Brain microvascular endothelial cell (primary cell): ENCODE data around the gene RNF181.

Experiments used
- DNase-seq: peaks from one replicate; pipeline ENCODE4 v3.0.0-alpha.2; 2020
- H3K27ac ChIP-seq: fragments of 250-450 bp; sonication (Bioruptor Pico); 2 replicates; pipeline ENCODE4 v1.5.1; 2020; ENCODE audit warnings: mild to moderate bottlenecking, moderate library complexity
- H3K27me3 ChIP-seq: fragments of 250-450 bp; sonication (Bioruptor Pico); replicated peaks from 2 replicates; pipeline ENCODE4 v1.5.1; 2020; ENCODE audit warnings: mild to moderate bottlenecking
- H3K36me3 ChIP-seq: fragments of 250-450 bp; sonication (Bioruptor Pico); replicated peaks from 2 replicates; pipeline ENCODE4 v1.5.1; 2020; ENCODE audit warnings: mild to moderate bottlenecking
- H3K4me3 ChIP-seq: 2 replicates; pipeline ENCODE4 v1.5.1; 2011; ENCODE audit warnings: low read depth, mild to moderate bottlenecking, control low read depth, low read length, moderate library complexity
- CTCF ChIP-seq: IDR thresholded peaks from 2 replicates; pipeline ENCODE4 v1.5.1; 2011; ENCODE audit warnings: low read depth, mild to moderate bottlenecking, moderate library complexity, low read length, control low read depth, inconsistent platforms; ENCODE audit errors: missing control alignments
- in situ Hi-C: cut with HindIII; loops from 2 replicates; pipeline ENCODE4 v1.10.0; 2017; ENCODE audit warnings: low sequenced_read_pairs, low pct_ligation_motif_present

Gene RNF181

GRCh38 chr2:85642725-85643124 is 47.2 kb downstream of the RNF181 start:
- Histone ChIP-seq H3K27ac (no peak overlapping the region), H3K36me3 (peaks cover 86% of the 10 kb centered on the region), H3K27me3 (no peaks in the 10 kb centered on the region), H3K4me3 (no peak overlapping the region)
- no peak for DNase-seq
- in situ Hi-C loops = no loop called here
- TF ChIP-seq CTCF = no peak

- no peak overlapping the region for H3K4me3 ChIP-seq
- H3K36me3 ChIP-seq = peaks cover 83% of the 10 kb centered on the region
- in situ Hi-C loops = no loop called here
- no peak overlapping the region for H3K27ac ChIP-seq
- no peak for TF ChIP-seq CTCF
- DNase-seq = no peak
- no peaks in the 10 kb centered on the region for H3K27me3 ChIP-seq
These were observed 49.4 kb downstream of the RNF181 start for GRCh38 chr2:85644909-85645308.

- H3K27me3 ChIP-seq = no peaks in the 10 kb centered on the region
- no peak overlapping the region for H3K4me3 ChIP-seq
- in situ Hi-C loops = no loop called here
- H3K27ac ChIP-seq = no peak overlapping the region
- DNase-seq = no peak
- TF ChIP-seq CTCF = no peak
- H3K36me3 ChIP-seq = peaks cover 74% of the 10 kb centered on the region
These were observed 50.6 kb downstream of the RNF181 start for GRCh38 chr2:85646166-85646565.
